Colonic mucosa (tissue), 4 donors: ENCODE data around the gene MAVS. TPM values are rescaled to one million over a fixed set of nuclear protein-coding genes. Genes with fewer than 3 reads are reported as not detected.

ENCODE experiments used
- DNase-seq: peaks from one replicate; pipeline ENCODE4 v3.0.0-alpha.2; 2020
- H3K27ac ChIP-seq: fragments of 200-600 bp; one replicate; pipeline ENCODE4 v1.8.0; 2021
- H3K27me3 ChIP-seq: fragments of 200-600 bp; one replicate; pipeline ENCODE4 v1.8.0; 2021
- H3K36me3 ChIP-seq: fragments of 200-600 bp; one replicate; pipeline ENCODE4 v1.8.0; 2021
- H3K4me1 ChIP-seq: fragments of 200-600 bp; one replicate; pipeline ENCODE4 v1.8.0; 2021; ENCODE audit warnings: mild to moderate bottlenecking
- H3K4me3 ChIP-seq: fragments of 200-600 bp; one replicate; pipeline ENCODE4 v1.8.0; 2021
- H3K9ac ChIP-seq, 2 donors: one replicate each; pipeline ENCODE4 v1.7.0; 2013; ENCODE audit warnings: control low read depth in 2 of 2, low read depth in 2 of 2, low read length in 2 of 2
- H3K9me3 ChIP-seq: fragments of 200-600 bp; one replicate; pipeline ENCODE4 v1.8.0; 2021
- intact Hi-C: fragments of 100-400 bp; cut with DNase I; formaldehyde crosslinking; loops from one replicate; pipeline ENCODE4 v1.14.1; 2022
- total RNA-seq, 2 donors: library from RNA; stranded (reverse); fragmentation: NEBNext Ultra II Directional in 1 of 2; extraction: Animal tissue kit (Norgen Biotek cat#: 25700) in 1 of 2; gene quantifications; one replicate each; pipeline ENCODE4 v1.2.1, GENCODE V29; 2021
- TF ChIP-seq, protein P1 (sequence below): fragments of 200-600 bp; IDR thresholded peaks from one replicate; pipeline ENCODE4 v1.8.0; 2022; ENCODE audit warnings: antibody characterized with exemption, mild to moderate bottlenecking
- donor health status: healthy.
- donor health status: DM: no; HTN: no; CAD: no.
- donor health status: DM: no; HTN: no; CAD: no.

Gene MAVS
- total RNA-seq, 2 donors from 2014 or later: 46.2 to 70.7 TPM

DNA sequence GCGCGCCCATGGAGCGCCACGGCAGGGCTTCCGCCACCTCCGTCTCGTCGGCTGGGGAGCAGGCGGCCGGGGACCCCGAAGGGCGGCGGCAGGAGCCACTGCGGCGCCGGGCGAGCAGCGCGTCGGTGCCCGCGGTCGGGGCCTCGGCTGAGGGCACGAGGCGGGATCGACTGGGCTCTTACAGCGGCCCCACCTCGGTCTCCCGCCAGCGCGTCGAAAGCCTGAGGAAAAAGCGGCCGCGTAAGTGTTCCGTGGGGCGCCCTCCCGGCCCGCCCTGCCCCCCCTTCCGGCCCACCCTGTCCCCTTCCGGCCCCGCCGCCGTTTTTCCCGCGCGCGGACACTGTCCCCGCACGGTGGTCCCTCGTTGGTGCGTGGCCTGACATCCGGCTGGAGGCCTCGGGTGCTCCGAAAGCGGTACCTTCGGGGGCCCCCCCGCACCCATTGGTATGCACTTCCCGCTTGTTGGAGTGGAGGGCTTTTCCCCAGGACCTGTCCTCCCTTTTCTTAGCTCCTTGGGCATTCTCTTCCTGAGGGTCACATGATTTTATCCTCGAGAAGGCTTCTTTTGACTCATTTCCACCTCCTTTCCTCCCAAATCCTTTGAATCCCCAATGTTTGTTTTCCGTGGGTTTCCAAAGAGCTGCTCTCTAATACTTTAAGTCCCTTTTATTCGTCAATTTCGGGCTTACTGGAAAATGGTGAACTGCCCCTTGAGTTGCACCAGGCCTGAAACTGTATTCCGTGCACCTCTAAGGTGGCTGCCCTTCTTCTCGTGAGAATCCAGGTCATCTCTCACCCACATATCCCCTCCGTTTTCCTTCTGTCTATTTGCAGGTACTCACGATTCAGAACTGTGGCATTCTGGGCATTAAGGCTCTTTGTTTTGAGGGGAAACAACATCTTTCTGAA, 43.1 kb downstream of the MAVS start:
- peaks cover 11% of the 10 kb centered on the region for H3K4me1 ChIP-seq

DNA sequence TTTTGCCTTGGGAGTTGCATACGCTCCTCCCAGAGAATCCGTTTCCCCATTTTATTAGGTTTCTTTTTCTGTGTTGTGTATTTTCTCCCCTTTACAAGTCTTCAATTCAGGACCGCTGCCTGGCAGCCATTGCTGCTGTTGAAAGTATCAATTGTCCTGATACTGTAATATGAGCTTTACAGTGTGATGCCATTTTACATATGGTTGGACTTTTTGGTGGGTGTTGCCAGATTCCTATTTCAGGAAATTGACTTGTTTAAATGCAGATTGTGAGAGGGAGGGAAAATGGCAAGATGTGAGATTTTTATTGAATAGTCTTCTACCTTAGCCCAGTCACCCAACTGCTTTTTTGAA, 43.7 kb downstream of the MAVS start:
- intact Hi-C loops: no loop called here

More for the DNA sequence above, 43.1 kb downstream of the MAVS start:
- H3K27ac ChIP-seq: peak overlapping the region; percentile 94
- DNase-seq: peak; percentile 63
- H3K9ac ChIP-seq: peak overlapping the region; percentile 80 to 94
- intact Hi-C loops: loop anchor here (10.0 kb wide), 1 partner anchor 185 kb away; no protein-coding TSS in a partner anchor
- no peaks in the 10 kb centered on the region for H3K9me3 ChIP-seq
- H3K27me3 ChIP-seq: no peaks in the 10 kb centered on the region
- peak overlapping the region; percentile 91 for H3K4me3 ChIP-seq
- TF ChIP-seq, protein P1, sequence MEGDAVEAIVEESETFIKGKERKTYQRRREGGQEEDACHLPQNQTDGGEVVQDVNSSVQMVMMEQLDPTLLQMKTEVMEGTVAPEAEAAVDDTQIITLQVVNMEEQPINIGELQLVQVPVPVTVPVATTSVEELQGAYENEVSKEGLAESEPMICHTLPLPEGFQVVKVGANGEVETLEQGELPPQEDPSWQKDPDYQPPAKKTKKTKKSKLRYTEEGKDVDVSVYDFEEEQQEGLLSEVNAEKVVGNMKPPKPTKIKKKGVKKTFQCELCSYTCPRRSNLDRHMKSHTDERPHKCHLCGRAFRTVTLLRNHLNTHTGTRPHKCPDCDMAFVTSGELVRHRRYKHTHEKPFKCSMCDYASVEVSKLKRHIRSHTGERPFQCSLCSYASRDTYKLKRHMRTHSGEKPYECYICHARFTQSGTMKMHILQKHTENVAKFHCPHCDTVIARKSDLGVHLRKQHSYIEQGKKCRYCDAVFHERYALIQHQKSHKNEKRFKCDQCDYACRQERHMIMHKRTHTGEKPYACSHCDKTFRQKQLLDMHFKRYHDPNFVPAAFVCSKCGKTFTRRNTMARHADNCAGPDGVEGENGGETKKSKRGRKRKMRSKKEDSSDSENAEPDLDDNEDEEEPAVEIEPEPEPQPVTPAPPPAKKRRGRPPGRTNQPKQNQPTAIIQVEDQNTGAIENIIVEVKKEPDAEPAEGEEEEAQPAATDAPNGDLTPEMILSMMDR: no peak
- no peaks in the 10 kb centered on the region for H3K36me3 ChIP-seq

DNA sequence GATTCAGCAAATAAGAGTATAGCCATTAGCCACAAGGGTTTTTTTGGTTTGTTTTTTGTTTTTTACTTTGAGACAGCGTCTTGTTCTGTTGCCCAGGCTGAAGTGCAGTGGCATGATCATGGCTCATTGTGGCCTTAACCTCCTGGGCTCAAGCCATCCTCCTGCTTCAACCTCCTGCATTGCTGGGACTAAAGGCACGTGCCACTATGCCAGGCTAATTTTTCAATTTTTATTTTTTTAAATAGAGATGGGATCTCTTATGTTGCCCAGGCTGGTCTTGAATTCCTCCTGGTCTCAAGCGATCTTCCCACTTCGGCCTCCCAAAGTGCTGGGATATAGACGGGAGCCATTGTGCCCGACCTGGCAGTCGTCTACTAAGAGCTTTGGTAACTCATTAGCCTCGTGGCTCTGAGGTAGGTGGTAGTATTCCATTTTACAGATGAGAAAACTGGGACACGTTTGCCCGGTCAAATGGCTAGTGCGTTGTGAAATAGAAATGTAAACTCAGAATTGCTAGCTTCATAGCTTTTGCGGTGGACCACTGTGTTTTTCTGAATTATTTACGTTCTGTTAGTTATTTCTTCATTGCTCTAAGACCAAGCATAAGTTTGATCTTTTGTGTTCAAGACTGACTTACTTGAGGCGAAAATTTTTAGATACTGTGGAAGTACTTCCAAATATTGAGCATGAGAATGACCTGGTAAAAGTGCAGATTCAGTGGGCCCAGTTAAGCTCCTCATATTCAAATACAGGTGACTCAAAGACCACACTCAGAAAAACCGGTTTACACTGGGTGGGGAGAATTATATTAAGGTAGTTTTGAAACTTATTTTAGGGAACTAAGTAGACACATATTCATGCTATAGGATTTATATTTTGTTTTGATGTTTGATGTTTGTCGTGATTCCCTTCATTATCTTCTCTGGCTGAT, 44.6 kb downstream of the MAVS start:
- no peak for DNase-seq
- peak overlapping the region; percentile 91 for H3K4me3 ChIP-seq
- H3K4me1 ChIP-seq: peaks cover 11% of the 10 kb centered on the region
- no peaks in the 10 kb centered on the region for H3K36me3 ChIP-seq
- peak overlapping the region; percentile 18 for H3K27ac ChIP-seq
- peak overlapping the region; percentile 4 to 80 for H3K9ac ChIP-seq
- no peaks in the 10 kb centered on the region for H3K27me3 ChIP-seq
- no peaks in the 10 kb centered on the region for H3K9me3 ChIP-seq
- intact Hi-C loops: no loop called here
- TF ChIP-seq, protein P1: no peak

More for the DNA sequence above, 43.7 kb downstream of the MAVS start:
- H3K27me3 ChIP-seq: no peaks in the 10 kb centered on the region
- TF ChIP-seq, protein P1: no peak
- peaks cover 11% of the 10 kb centered on the region for H3K4me1 ChIP-seq
- no peaks in the 10 kb centered on the region for H3K9me3 ChIP-seq
- H3K4me3 ChIP-seq: peak overlapping the region; percentile 91
- peak overlapping the region; percentile 94 for H3K27ac ChIP-seq
- H3K9ac ChIP-seq: peak overlapping the region; percentile 80 to 94
- DNase-seq: no peak
- no peaks in the 10 kb centered on the region for H3K36me3 ChIP-seq

DNA sequence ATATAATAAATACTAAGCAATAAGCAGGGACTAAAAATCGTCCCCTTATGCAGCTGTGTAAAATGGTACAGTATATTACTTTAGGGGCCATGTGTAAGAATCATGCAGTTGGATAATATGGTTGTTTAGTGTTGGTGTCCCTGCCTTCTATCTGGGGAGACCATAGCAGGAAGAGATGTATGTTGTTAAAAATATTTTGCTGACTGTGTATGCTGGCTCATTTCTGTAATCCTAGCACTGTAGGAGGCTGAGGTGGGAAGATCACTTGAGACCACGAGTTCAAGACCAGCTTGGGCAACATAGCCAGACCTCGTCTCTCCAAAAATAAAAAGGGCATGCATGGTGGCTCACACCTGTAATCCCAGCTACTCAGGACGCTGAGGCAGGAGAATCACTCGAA, 48.2 kb downstream of the MAVS start:
- no peak for DNase-seq
- Histone ChIP-seq H3K9me3 (no peaks in the 10 kb centered on the region), H3K9ac (no peak overlapping the region), H3K36me3 (no peaks in the 10 kb centered on the region), H3K27ac (no peak overlapping the region), H3K4me3 (no peak overlapping the region), H3K4me1 (peaks cover 11% of the 10 kb centered on the region), H3K27me3 (no peaks in the 10 kb centered on the region)
- TF ChIP-seq, protein P1: no peak
- intact Hi-C loops: no loop called here

DNA sequence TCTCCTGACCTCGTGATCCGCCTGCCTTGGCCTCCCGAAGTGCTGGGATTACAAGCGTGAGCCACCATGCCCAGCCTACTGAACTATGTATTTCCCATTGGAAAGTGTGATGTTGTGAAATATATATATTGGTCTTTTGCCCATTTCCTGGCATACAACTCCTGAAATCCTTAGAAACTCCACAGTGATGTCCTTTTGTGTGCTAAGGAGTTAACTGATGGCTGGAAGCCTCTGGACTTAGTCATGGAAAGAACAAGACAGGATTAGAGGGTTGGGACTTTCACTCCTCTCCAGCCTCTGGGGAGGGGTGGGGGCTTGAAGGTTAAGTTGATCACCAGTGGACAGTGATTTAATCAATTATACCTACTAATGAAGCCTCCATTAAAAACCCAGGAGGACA, 49.7 kb downstream of the MAVS start:
- intact Hi-C loops: no loop called here
- no peaks in the 10 kb centered on the region for H3K27me3 ChIP-seq
- H3K4me3 ChIP-seq: no peak overlapping the region
- no peak for DNase-seq
- H3K27ac ChIP-seq: no peak overlapping the region
- no peaks in the 10 kb centered on the region for H3K36me3 ChIP-seq
- TF ChIP-seq, protein P1: no peak
- no peak overlapping the region for H3K9ac ChIP-seq
- peaks cover 4% of the 10 kb centered on the region for H3K4me1 ChIP-seq
- H3K9me3 ChIP-seq: no peaks in the 10 kb centered on the region
